ENCODE results near the gene PRSS3.
"Not testable (repeated sequence)": the region's sequence is repeated elsewhere in the genome, so short reads cannot be mapped to it uniquely, and the experiment has no call there.

- TF ChIP-seq CTCF (IDR thresholded peaks at IDR 0.05); POLR2A (IDR thresholded peaks at IDR 0.05); POLR2AphosphoS5 (IDR thresholded peaks at IDR 0.05); EP300 (IDR thresholded peaks at IDR 0.05; ENCODE audit: low read depth): not testable (repeated sequence)
Observed at GRCh38 chr9:33808979-33809322, 13.6 kb downstream of the PRSS3 start.
